H4 (cell line): ENCODE measurements around the gene NRBP1. TPM values are rescaled to one million over a fixed set of nuclear protein-coding genes. Genes with fewer than 3 reads are reported as not detected.
"Not testable (repeated sequence)": the region's sequence is repeated elsewhere in the genome, so short reads cannot be mapped to it uniquely, and the experiment has no call there.

Experiments
- DNase-seq: peaks from one replicate; pipeline ENCODE4 v3.0.0-alpha.2; 2015; ENCODE audit warnings: low spot score
- total RNA-seq: library from RNA; depleted of rRNA; stranded (reverse); fragments of >200 nt; shearing (Covaris generic); gene quantifications from 2 replicates; pipeline ENCODE4 v1.2.3, GENCODE V29; 2014

Gene NRBP1
- total RNA-seq, 1 experiment from 2014 or later = 99.9 TPM

DNA sequence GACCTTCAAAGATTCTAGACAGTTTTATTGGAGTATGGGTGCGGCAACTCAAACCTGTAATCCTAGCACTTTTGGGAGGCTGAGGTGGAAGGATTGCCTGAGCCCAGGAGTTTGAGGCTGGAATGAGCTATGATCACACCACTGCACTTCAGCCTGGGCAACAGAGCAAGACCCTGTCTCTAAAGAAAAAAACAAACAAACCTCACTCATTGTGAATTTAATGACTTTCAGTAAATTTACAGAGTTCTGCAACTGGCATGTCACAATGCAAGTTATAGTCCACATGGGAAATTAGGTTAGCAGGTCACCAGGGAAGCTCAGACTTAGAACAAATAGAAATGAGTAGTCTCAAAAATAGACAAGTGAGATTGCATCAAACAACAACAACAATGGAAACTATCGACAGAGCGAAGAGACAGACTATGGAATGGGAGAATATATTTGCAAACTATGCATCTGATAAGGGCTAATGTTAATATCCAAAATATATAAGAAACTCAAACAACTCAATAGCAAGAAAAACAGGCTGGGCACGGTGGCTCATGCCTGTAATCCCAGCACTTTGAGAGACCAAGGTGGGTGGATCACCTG is 6.7 kb upstream of the NRBP1 start:
- no peak for DNase-seq

DNA sequence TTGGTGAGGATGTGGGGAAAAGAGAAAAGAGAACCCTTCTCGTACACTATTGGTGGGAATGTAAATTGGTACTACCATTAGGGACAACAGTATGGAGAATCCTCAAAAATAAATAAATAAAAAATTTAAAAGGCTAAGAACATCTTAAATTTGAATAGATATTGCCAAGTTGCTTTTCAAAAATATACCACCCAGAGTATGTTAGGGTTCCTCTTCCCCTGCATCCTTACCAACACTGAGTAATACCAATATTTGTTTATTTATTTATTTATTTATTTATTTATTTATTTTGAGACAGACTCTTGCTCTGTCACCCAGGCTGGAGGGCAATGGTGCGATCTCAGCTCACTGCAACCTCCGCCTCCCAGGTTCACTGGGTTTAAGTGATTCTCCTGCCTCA is 5.5 kb upstream of the NRBP1 start:
- no peak for DNase-seq

DNA sequence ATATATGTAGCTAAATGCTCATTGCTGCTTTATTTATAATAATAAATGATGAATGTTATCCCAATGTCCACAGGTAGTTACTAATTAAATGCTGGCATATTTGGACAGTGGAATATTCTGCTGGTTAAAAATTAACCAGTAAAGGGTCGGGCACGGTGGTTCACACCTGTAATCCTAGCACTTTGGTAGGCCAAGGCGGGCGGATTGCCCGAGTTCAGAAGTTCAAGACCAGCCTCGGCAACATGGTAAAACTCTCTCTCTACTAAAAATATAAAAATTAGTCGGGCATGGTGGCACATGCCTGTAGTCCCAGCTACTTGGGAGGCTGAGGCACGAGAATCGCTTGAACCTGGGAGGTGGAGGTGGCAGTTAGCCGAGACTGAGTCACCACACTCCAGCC is 3.4 kb upstream of the NRBP1 start:
- DNase-seq = not testable (repeated sequence)

DNA sequence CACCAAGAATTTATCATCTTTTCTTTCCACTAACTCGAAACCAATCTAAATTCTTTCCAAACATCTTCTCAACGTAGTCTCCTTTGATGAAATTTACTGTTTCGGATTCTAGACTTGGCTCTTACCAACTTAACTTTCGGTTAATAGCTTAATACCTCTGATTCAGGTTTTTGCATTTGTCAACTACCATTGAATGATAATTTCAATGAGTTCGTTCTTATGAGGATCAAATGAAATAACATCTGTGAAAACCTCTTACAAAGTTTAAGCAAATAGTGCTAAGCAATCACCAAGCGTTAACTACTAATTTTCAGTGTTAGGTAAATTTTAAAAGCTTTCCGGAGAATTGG is 593 bp upstream of the NRBP1 start:
- no peak for DNase-seq

DNA sequence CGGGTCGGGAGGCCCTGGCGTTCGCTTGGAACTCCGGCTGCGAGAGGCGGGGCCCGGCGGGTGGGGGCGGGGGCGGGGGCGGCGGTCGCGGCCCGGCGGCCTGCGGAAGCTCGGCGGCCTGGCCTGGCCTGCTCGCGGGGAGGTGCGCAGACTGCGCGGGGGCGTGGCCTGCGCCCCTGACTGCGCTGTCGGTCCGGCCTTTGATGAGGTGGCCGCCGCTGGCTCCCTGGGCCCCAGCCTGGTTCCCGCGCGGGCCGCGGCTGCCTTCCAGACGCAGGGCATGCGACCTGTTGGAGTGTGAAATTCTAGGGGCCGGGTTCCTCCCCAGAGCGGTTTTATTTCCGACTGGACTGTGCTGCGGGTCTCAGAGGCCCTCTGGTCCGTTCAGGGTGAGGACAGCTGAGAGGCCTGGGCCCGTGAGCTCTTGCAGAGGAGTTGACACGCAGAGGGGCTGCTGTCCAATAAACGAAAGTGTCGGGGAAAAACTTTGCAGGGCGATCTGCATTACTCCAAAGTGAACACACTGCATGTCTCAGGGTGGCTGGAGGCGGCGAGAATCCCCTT is 629 bp downstream of the NRBP1 start:
- DNase-seq = peak; percentile 71

DNA sequence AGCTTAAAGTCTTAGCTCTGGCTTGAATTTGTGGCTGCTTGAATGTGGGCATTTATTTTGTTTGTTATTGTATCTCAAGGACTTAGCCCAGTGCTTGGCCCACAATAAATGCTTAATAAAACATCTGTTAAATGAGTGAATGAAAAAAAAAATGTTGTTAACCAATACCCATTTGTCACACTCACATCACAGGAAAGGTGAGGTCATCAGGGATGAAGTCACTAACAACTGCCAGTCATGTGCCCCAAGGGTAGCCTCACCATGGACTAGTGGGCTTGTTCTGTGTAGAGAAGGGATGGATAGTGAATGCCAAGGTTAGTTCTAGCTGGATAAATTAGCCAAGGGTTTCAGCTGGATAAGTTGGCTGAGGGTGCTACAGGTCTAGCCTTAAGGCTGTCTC is 3.0 kb downstream of the NRBP1 start:
- DNase-seq = peak; percentile 22

DNA sequence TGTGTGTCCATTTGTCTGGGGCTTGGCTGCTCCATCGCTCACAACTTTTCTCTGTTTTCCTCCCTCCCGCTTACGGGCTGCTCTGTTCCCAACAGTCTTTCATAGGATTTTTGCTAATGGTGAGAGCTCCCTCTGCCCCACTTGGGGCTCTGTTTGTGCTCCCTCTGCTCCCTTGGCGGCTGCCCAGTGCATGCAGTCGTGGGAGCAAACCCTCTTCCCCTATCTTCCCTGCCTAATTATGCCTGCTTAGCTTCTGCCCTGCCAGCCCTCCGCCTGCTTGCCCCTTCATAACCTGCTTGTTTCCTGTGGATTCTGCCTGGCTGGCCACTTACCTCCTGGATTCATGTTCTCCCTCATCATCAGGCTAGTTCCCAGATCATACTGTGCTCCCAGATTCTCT is 7.2 kb downstream of the NRBP1 start:
- no peak for DNase-seq

DNA sequence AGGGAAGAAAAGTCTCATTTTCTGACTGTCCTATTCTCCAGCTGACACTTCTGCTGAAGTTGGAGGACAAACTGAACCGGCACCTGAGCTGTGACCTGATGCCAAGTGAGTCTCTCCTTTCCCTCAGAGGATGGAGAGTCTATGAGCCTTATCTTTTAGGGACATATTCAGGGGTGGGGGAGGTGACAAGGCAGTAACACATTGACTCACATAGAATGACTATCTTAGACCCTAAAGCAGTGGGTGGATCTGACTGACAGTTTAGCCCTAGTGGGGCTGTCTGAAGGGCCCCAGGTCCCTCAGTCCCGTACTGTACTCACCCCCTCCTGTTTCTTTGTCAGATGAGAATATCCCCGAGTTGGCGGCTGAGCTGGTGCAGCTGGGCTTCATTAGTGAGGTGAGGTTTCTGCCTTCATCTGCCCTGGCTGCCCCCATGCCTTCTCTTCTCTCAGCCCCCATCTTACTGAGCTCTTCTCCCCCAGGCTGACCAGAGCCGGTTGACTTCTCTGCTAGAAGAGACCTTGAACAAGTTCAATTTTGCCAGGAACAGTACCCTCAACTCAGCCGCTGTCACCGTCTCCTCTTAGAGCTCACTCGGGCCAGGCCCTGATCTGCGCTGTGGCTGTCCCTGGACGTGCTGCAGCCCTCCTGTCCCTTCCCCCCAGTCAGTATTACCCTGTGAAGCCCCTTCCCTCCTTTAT is 12.9 kb downstream of the NRBP1 start:
- DNase-seq = no peak

DNA sequence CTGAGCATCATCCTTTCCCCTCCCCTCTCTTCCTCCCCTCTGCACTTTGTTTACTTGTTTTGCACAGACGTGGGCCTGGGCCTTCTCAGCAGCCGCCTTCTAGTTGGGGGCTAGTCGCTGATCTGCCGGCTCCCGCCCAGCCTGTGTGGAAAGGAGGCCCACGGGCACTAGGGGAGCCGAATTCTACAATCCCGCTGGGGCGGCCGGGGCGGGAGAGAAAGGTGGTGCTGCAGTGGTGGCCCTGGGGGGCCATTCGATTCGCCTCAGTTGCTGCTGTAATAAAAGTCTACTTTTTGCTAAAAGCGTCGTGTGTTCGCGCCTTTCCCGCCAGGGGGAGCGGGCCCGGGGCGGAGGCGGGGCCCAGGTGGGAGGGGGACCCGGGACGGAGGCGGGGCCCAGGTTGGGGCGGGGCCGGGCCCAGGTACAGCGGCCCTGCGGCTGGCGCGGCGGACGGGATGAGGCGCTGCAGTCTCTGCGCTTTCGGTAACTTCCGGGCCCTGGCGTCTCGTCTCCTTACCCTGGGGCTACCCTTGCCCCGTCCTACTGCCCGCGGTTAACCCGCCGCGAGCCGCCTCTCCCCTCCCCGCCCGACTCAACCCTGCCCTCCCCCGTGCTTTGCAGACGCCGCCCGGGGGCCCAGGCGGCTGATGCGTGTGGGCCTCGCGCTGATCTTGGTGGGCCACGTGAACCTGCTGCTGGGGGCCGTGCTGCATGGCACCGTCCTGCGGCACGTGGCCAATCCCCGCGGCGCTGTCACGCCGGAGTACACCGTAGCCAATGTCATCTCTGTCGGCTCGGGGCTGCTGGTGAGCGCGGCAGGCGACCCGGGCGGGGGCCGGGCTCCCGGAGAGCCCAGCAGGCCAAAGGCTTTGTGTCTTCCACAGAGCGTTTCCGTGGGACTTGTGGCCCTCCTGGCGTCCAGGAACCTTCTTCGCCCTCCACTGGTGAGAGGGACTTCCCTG is 13.8 kb downstream of the NRBP1 start, which contains the start of gene KRTCAP3:
KRTCAP3 (plus strand) TSS at position 424 of the 962 bp plus-strand sequence; CDS start at position 456, 32 bp downstream.
- no peak for DNase-seq

DNA sequence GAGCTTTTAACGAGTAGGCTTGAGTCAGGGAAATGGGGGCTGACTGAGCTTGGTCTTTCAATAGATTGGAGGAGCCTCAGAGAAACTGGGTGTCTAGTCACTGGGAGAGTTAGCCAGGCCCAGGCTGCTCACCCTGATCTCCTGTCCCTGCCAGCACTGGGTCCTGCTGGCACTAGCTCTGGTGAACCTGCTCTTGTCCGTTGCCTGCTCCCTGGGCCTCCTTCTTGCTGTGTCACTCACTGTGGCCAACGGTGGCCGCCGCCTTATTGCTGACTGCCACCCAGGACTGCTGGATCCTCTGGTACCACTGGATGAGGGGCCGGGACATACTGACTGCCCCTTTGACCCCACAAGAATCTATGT is 14.5 kb downstream of the NRBP1 start:
- DNase-seq = no peak

DNA sequence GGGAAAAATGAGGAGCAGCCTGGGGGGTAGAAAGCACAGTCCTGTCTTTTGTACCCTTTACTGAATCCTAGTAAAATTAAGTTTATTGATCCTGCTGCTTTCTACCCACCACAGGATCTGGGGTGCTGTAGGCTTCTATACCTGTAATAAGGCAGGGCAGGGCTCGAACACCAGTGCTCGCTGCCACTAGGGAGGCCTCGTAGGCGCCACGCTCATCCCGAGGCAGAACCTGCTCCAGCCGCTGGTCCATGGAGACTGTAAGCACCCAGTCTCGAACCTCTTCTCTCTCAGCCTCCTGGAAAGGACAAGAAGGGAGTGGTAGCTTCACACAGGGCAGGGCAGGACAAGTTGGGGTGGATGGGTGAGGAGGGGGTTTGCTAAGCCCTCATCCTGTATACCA is 16.7 kb downstream of the NRBP1 start:
- DNase-seq = no peak

DNA sequence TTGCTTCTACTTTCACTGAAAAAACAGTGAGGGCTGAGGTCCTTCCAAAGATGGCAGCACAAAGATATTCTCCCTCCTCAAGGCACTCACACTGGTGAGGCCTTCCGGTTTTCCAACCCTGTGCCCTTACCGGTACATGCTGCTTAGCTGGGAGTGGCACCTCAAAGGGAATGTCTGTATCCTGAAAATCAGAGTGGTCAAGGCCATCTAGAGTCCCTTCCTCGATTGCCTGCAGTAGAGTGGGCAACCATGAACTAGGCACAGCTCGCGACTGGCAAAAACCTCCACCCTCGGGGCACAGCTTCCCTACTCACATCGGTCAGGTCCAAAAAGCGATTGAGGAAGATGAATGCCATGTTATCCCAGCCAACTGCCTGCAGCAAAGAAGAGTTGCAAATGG is 17.2 kb downstream of the NRBP1 start:
- DNase-seq = no peak

DNA sequence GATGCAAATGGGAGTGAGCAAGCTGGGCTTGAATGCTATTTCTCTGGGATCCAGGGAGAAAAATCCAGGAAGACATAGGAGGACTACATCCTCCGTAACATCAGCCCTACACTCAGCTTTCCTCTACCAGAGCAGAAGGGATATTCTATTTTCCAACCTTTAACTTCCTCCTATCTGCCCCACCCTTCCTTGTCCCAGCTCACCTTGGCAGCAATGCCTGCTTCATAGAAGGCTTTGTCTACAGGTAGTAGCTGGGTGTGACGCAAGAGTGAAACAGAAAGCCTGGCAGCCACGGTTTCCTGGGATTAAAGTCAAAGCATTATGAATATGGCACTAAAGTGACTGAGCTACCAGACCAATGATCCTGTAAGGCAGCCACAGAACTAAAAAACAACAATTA is 17.6 kb downstream of the NRBP1 start:
- no peak for DNase-seq

DNA sequence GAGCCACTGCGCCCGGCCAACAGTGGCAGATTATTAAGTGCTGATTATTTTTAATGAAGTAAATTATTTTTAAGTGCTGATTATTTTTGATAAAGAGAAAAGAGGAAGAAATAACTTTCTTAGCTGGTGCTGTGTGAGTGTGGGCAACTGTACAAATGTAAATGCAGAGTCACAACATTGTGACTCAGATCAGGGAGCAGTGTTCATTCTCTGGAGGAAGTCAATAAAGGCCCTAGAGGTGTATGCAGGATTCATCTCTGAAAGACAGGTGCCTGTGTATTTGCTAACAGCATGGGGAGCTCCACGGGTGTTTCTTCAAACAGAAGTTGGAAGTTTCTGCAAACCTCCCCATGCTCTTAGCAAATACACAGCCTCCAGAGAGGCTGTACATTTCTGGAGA is 19.9 kb downstream of the NRBP1 start:
- no peak for DNase-seq

DNA sequence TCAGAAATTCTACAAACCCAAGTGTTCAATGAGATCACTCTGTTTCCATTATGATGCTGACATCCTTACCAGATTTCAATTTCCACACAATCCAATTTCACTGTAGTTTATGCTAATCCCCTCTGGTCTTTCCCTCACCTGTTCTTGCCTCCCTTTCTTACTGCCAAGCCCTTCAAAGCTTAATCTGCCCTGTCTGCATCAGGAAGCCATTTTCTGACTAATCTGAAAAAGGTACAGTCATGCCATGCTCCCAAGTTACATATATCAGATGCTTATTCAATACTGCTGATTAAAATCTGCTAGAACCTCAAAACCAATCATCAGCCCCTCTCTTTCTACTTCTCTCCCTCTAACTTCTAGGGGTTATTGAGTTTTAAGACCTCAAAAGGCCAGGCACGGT is 22.7 kb downstream of the NRBP1 start:
- no peak for DNase-seq

DNA sequence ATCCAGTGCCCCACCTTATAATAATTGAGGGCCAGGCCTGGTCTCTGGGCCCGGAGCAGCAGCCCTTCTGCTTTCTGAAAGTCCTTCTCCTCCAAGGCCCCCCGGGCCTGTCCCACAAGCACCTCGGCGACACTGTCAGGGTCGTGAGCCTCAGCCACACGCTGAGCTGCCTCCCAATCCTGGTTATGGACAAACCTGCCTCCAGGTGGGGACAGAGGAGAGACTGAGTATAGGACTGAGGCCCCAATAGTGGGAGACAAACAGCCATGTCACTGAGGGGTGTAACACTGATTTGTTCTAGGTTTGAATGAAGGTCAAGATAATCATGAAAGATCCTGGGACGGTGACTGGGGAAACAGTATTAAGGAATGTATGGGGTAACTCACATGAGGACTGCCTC is 25.5 kb downstream of the NRBP1 start:
- DNase-seq = no peak

DNA sequence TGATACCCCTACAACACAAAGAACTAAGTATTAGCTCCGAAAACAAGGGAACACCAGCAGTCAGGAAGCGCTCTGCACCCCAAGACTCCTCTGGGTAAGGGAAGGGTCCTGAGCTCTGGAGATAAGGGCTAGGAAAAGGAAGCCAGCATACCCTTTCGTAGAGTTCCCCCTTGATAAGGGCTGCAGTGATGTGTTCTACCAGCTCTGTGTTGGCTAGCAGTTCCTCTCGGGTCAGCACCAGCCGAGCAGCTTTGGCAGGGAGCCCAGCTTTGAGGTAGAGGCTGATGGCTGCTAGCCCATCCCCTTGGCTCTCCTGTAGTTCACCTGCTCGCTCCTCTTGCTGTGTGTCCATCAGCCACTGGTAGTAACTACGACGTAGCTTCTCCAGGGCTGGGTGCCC is 32.7 kb downstream of the NRBP1 start:
- no peak for DNase-seq

DNA sequence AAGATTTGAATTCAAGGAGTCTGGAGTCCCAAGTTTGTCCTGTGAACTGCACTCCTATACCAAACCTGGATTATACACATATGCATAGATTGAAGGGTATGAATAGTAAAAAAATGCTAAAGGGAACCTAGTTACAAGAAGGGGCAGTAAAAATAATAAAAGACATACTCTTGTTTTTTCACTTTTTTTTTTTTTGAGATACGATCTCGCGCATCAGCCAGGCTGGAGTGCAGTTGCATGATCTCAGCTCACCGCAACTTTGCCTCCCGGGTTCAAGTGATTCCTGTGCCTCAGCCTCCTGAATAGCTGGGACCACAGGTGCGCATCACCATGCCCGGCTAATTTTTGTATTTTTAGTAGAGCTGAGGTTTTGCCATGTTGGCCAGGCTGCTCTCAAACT is 36.0 kb downstream of the NRBP1 start:
- no peak for DNase-seq

DNA sequence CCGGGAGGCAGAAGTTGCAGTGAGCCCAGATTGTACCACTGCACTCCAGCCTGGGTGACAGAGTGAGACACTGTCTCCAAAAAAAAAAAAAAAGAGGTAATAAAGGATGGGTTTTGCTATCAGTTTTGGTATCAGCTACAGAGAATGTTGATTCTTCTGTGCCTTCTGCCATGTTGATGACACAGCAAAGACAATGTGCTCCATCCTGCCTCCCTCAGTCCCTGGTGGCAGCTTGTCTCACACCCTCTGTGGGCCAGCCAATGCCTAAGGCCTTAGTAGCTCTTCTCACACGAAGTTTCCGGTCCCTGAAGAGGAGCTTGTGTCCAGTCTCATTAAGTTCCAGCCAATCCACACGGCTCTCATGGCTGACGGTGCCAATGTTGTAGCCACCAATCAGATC is 43.5 kb downstream of the NRBP1 start:
- no peak for DNase-seq

DNA sequence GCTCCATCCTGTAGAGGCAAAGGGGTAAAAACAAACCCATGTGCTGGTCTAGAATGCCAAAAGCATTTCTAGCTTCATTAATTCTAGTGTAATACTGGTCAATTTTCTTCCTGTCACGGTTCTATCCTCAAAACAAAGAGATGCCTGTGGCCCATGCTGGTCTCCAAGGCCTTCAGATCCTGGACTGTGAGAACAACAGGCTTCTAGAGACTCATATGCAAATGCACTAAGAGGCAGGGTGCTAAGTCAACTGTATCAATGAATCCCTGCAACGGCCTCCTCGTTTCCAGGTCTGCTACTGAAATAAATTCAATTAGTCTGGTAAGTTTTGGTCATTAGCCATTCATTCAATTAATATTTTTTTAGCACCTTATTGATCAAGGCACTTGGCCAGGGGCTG is 57.1 kb downstream of the NRBP1 start:
- no peak for DNase-seq

DNA sequence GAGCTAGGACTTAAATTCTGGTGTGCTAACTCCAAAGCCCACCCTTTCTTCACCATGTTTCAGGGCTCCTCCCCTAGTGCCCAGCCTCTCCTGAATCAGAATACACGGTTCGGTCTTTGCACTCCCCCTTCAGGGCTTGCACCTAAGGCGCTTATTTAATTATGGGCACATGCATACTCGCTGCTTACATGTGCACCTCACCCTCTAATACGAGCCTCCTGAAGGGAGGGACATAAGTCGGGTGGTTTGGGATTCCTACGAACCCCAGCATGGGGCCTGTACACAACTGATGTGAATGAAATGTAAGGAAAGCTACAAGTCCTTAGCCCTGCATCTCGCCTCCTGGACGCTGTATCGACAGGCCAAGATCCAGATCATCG is 60.7 kb downstream of the NRBP1 start:
- DNase-seq = no peak
